GM21717 (cell line): Measurements from ENCODE around the gene PCSK5.
"Not testable (repeated sequence)": the region's sequence is repeated elsewhere in the genome, so short reads cannot be mapped to it uniquely, and the experiment has no call there.

ENCODE experiments used
- ATAC-seq: cut with Tn5 transposase; IDR thresholded peaks from one replicate; pipeline ENCODE4 v1.9.1; 2021; ENCODE audit warnings: mild to moderate bottlenecking, moderate library complexity; ENCODE audit not compliant: unreplicated experiment

The PCSK5 gene

DNA sequence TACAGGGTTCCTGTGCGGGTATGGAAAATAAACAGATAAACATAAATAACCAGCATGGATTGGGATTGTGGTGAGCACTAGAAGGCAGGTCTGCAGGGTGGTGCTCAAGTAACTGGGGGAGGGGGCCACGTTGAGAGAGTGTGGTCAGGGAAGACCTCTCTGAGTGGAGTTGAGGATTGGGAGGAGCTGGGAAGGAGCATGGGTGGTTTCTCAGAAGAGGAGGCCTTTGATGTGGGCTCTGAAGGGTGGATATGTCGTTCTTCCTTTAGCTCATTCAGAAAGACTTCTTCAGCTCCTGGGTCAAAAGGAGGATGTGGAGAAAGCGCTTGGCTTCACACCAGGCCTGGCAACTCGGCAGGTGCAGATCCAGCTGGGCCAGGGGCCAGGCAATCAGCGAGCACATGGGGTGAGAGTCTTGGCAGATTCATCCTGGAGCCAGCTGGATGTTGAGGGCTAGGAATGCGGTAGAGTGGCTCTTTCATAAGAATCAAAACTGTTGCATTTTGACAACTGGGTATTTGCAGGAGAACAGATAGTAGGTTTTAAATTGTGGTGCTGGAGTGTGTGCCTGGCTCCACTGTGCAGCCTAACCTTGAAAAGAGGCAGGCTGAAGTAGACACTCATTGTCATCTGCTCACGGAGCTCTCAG, 71.7 kb downstream of the PCSK5 start:
- ATAC-seq = no peak

DNA sequence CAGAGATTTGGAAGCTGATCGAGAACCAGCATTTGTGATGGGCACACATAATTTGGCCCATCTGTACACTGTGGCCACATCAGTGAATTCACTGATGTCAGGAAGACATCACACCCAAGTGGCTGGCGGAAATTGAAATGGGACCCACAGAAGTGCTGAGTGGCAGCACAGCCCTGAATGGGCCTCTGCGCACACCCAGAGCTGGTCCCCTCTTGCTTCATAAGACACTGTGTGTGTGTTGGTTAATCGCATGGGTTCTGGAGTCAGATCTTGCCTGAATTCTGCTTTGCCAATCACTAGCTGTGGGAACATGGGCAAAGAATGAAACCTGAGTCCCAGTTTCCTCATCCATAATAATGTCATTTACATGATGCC, 72.2 kb downstream of the PCSK5 start:
- no peak for ATAC-seq

DNA sequence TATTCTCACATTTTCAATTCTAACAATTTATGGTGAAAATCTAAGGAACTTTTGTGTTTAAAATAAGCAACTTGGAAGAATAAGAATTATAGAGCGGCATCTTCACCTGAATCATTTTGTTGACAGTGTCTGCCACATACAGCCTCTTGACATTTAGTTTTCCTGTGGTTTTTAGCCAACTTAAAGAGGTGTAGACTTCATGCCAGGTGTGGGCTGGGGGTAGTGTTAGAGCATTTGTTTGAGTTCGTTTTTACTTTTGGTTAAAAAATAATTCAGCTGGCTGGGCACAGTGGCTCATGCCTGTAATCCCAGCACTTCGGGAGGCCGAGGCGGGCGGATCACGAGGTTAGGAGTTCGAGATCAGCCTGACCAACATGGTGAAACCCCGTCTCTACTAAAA, 72.8 kb downstream of the PCSK5 start:
- ATAC-seq = not testable (repeated sequence)

DNA sequence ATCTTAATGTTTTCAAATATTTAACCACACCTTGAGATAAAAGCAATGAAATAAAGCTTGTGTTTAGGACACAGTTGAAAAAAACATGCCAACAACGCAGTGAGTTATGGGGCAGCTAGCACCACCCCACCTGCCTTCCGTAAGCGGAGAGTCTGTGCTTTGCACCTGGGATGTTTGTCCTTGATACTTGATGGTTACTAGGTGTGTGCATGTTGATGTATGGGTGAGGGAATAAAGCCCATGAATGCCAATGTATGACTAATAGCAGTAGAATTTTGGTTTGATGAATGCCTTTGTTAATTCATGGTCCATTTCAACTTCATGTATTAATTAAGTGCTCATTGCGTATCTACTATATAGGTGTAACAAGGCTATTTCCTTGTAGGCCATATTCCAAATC, 74.0 kb downstream of the PCSK5 start:
- ATAC-seq = no peak

DNA sequence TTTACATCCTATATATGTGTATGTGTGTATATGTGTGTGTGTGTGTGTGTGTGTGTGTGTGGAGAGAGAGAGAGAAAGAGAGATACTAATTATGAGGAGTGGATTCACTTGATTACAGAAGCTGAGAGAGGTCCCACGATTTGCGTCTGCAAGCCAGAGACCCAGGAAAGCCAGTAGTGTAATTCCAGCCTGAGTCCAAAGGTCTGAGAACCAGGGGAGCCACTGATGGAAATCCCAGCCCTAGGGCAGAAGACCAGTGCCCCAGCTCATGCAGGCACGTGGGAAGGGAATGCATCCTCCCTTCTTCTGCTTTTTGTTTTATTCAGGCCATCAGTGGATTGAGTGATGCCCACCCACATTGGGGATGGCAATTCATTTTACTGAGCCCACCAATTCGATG, 74.8 kb downstream of the PCSK5 start:
- ATAC-seq = no peak

DNA sequence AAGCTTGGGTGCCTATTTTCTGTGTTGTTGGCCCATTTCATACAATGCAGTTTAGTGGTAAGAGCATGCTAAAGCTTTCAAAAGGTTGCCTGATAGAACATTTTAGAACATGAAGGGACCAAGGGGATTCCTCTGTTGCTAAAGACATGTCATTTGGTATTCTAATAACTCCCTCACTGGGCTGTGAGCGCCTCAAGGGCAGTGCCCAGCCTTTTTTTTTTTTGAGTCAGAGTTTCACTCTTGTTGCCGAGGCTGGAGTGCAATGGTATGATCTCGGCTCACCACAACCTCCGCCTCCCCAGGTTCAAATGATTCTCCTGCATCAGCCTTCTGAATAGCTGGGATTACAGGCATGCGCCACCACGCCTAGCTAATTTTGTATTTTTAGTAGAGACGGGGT, 77.1 kb downstream of the PCSK5 start:
- no peak for ATAC-seq

DNA sequence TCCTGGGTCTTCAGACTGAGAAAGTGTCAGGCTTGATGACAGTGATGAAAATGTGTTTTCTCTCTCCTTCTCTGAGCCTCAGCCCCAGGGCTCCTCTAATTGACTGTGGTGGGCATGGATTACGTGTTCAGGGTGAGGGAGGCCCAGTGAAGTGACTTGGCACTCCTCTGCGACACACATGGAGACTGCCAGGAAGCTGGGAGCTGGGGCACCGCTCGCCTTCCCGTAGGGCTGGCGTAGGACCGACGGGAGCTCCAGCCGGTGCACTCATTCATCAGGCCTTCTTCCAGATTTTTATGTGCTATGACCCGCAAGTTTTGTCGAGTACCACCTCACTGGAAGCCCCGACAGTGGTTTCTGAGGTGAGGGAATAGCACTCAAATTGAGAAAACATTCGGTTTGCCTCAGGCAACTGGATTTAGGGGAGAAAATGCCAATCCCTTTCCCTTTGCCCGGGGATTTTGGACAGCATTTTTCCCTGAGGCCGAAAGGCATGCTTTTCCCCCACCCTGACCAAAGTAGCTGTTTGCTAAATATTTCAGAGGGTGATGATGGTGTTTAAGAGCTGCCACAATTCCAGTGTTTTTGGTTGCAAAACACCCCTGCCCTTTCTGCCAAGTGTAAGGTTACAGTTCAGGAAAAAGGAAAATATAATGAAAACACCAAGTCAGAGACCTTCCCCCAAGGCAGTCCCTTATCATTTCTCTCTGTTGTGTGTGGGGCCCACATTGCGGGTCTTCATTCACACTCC, 83.7 kb downstream of the PCSK5 start:
- no peak for ATAC-seq

DNA sequence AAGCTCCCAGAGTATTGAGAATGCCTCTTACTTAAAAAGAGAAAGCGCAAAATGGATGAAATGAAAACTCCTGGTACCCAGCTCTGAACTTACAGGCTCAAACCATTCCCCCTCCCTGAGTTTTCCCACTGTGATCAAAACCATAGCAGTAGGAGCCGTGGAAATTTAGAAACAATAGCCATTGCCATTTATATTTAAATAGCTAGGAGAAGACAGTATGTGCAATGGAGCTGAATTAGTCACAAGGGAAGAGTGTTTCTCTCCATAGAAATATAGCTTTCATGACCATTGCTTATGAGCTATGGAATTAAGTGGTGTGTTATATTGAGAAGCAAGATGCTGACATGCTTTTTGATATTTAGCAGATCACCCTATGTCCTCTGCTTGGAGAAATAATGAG, 84.6 kb downstream of the PCSK5 start:
- no peak for ATAC-seq

DNA sequence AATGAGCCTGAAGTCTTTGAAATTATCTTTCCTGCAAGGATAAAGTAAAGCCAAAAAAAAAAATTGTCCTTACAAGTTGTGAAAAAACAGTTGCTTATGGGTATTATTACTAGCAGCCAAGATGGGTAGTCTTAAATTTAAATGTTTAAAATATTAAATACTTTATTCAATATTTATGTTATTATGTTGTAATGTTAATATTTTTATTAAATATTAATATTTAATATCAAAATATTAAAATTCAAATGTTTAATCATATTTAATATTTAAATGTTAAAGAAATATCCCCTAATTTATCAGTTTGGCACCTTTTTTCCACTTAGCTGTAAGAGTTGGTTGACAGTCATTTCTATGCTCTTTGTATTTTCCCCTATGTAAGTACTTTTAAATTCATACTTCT, 86.1 kb downstream of the PCSK5 start:
- ATAC-seq = no peak

DNA sequence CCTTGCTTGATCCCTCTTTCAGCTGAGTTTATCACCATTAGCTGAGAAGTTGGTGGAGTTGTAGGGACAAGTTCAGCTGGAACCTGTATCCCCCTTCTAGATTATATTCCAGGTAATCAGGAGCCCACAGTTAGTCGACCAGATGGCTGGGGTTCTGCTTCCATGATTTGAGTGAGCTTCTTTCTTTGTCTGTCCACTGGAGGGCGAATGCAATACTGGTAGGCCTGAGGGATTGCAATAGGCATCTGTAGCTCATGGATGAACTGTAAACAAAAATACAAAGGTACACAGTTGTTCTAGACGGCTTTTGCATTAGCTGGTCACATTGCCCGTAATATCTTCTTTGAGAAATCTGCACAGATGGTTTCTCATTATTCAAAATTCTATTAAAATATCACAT, 88.9 kb downstream of the PCSK5 start:
- ATAC-seq = no peak

DNA sequence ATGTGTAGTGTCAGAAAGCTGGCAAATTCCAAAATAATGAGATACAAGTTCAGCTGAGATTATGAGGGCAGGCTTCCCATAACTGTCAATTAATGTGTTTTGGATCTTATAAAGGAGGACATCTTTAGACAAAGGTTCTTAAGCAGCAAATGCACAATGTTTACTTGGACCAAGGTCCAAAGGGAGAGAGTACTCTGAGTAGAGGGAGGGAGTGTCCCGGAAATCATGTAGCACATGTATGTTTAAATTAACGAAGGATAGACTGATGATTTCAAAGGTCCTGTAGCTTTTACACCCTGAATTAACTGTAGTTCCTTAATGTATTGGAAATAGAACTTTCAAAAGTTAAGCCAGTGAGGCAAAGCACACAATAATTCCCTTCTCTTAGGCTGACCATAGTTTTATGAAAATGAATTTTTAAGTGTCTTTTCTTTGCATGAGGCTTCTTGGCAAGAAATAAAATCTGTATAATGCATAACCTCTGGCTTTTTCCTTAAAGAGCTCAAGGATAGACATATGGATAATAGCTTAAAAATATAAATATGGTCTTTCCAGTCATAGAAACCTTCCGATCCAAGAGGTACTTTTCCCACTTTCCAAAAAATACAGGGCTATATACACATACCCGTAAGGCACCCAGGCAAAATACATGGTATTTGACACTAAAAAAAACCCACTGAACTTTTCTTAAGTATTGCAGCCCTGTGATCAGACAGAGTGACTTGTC, 93.0 kb downstream of the PCSK5 start:
- ATAC-seq = no peak

DNA sequence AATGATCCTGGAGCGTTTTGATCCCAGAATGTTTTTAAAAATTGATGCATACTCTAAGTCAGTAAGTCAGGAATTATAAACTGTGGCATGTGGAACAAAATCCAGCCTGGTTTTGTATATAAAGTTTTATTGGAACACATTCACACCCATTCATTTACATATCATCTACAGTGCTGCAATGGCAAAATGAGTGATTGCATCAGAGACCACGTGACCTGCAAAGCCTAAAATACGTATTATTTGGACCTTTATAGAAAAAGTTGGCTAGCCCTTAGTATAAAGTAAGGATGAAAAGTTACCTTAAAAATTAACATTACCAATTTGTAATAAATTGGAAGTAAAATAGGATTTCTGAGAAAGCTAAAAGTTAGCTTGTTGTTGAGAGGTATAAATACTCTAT, 95.0 kb downstream of the PCSK5 start:
- ATAC-seq = no peak

DNA sequence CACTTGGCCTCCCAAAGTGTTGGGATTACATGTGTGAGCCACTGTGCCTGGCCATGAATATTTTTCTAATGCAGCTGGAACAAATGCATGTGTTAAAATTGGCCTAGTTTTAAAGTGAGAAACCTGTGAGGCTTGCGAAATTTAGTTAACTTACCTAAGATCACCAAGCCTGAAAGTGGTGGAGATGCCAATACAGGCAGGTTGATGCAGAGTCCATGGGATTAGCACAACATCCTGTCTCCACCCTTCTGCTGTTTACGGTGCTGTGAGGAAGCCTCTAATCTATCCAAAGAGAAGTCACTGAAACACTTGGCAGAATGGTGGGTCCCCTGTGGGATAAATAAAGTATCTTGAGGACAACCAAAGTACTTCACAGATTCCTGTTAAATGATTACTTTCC, 98.2 kb downstream of the PCSK5 start:
- no peak for ATAC-seq

DNA sequence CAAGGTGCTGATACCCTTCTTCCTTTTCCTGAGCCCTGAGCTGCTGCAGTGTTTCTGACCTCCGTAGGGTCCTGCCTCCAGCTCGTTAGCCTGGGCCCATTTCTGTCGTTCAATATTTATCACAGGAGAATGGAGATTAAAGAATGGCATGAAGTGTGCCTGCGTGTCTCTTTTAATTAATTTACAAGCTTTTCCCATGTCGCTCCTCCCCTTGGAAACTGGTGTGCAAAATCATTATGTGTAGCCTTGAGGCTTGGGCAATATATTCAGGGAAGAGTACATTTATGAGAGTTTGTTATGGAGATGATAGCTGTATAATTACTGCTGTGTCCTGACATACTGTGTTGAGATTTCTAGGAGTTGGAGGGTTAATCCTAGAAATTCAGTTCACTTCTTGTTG, 99.7 kb downstream of the PCSK5 start:
- ATAC-seq = no peak

DNA sequence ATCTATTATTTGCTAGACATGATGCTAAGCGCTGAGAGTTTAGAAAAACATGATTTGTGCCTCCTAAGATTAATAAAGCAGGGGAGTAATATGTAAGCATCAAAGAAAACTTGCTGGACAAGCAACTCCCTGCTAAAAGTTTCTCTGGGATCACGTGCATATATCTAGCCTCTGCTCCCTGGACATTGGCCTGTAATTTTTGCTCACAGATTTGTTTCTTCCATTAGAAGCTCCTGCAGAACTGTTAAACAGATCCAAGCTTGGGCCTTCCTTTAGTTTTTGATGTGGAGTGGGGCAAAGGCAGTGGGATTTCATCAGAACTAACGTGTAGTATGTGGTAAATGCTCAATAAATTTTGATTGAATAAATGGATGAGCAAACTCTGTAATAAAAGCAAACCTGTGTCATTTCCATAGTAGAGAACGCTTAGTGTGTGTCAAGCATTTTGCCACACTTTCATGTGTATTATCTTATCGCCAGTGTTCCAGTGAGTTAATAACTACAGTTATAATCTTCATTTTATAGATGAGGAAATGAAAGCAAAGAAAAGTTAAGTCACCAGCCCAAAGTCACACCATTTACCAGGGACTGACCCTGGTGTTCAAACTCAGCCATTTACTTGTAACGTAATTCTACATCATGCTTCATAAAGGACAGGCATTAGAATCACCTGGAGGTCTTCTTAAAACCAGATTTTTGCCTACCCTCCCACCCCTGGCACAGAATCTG, 100.3 kb downstream of the PCSK5 start:
- ATAC-seq = no peak

DNA sequence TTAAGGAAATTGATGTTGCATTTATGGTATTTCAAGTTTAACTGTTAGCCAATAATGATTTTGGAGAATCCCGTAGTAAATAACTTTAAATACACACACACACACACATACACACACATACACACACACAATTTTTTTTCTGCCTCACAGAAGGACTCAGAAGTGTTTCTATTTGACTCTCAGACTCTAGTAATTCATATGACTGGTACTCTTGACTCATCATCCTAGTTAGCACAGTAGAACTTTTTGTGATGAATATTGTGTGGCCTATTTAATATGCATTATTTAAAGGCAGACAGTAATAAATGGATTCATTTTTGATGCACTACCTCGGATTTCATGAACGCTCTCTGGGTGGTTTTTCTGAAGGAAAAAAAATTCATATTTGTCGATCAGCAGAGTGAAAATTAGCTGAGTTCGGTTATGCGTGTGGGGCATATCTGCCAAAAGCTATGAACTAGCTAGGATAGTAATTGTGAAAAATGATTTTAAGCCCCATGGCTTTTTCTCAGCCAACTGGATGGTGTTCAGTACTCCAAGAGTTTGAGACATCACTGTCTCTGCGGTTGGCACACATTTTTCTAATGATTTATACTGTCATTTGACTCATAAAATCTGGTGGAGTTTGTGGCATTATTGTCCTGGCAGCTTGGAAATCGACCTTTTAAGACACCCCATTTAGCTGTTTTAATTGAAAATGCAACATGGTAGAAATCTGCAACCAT, 102.2 kb downstream of the PCSK5 start:
- ATAC-seq = no peak

DNA sequence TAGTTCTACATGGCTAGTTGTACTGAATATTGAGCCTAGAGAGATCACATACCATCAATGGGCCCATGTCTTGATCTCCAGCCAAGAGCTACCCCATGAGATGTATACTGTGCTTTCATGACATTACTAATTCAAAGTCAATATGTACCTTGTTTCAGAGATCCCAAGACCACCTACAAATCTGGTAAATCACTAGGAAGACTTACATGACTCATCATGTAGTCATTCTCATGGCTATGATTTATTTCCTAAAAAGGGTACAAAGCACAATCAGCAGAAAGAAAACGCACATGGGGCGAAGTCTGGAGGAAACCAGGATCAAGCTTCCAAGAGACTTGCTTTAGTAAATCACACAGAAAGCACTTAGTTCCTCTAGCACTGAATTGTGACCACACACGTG, 103.0 kb downstream of the PCSK5 start:
- ATAC-seq = no peak

DNA sequence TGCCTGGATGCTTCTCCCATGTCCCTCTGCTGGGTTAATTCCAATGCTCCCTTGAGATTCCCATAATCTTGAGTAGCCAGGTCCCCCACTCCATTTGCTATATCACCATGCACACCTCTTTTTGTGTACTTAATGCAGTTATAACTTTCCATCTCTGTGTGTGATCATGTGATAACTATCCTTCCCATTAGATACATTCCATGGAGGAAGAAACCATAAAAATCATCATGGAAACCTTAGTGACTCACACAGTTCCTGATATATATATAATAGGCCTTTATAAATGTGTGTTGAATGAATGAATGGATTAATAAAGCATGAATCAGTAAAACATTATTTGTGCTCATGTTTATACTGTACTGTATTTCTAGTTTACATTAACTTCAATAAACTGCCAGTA, 104.6 kb downstream of the PCSK5 start:
- ATAC-seq = no peak

DNA sequence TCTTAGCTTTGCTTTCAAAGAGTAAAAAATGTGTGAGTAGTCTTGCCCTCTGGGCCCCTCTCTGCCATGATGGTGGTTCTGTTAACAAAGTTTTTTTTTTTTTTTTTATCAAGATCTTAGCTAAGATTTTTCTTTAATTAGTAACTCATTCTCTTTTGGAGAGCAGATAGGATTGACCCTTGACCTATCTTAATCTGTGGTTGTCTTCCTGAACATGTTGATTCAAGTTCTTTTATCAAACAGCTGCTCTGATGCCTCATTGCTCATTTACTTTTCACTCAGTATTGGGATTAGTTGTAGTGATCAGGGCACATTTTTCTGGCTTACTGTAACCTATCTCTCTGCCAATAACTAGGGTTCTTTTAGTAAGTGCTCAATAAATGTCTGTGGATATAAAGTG, 106.3 kb downstream of the PCSK5 start:
- ATAC-seq = no peak

DNA sequence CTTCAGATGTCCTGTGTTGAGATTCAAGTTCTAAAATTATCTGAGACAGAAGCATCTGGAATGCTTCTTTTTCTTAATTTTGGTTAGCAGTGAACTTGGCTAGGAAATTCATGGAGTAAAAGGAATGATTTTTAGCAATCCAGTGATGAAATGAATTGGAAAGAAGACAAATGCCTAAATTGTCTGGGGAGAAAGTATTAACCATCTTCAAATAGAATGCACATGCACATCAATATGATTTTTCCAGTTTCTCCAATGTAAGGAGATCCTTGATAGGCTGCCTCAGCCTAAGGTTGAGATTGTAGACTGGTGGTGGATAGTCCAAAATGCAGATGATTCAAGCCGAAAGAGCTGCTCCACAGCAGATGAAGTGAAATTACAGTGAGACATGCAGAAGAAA, 106.7 kb downstream of the PCSK5 start:
- no peak for ATAC-seq
